ENCODE measurements around the gene SLC38A3. TPM values are rescaled to one million over a fixed set of nuclear protein-coding genes. Genes with fewer than 3 reads are reported as not detected.
"Not testable (repeated sequence)": the region's sequence is repeated elsewhere in the genome, so short reads cannot be mapped to it uniquely, and the experiment has no call there.

Gene SLC38A3
- total RNA-seq, 1 donor from 2014 or later = 1.2 TPM

DNA sequence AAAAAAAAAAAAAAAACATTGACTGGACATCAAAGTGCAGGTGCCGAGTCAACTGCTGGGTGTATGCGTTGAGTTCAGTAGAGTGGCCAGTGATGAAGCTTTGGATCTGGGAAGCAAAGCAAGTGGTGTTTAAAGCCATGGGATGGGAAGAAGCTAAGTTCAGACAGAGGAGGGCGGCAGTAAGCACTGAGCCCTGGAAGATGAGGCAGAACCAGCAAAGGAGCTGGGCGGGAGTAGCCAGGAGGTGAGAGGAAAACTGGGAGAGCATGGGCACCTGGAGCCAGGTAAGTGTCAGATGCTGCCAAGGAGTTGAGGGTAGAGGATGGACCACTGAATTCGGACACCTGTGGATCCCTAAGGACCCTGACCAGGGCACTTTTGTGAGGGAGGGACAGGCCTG, 19.6 kb downstream of the SLC38A3 start:
- H3K36me3 Mint-ChIP-seq (ENCODE audit: low read depth) = no peaks in the 10 kb centered on the region
- H3K27ac Mint-ChIP-seq (ENCODE audit: unreplicated experiment) = no peak overlapping the region
- H3K4me3 Mint-ChIP-seq (ENCODE audit: unreplicated experiment) = no peak overlapping the region
- no peak for DNase-seq (ENCODE audit: low spot score)
- no peaks in the 10 kb centered on the region for H3K9me3 Mint-ChIP-seq (ENCODE audit: low read depth)
- peaks cover 9% of the 10 kb centered on the region for H3K27me3 Mint-ChIP-seq (ENCODE audit: low read depth)
- peaks cover 22% of the 10 kb centered on the region for H3K4me1 Mint-ChIP-seq (ENCODE audit: low read depth)
- TF ChIP-seq, protein P1, sequence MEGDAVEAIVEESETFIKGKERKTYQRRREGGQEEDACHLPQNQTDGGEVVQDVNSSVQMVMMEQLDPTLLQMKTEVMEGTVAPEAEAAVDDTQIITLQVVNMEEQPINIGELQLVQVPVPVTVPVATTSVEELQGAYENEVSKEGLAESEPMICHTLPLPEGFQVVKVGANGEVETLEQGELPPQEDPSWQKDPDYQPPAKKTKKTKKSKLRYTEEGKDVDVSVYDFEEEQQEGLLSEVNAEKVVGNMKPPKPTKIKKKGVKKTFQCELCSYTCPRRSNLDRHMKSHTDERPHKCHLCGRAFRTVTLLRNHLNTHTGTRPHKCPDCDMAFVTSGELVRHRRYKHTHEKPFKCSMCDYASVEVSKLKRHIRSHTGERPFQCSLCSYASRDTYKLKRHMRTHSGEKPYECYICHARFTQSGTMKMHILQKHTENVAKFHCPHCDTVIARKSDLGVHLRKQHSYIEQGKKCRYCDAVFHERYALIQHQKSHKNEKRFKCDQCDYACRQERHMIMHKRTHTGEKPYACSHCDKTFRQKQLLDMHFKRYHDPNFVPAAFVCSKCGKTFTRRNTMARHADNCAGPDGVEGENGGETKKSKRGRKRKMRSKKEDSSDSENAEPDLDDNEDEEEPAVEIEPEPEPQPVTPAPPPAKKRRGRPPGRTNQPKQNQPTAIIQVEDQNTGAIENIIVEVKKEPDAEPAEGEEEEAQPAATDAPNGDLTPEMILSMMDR (IDR thresholded peaks at IDR 0.05) = no peak

DNA sequence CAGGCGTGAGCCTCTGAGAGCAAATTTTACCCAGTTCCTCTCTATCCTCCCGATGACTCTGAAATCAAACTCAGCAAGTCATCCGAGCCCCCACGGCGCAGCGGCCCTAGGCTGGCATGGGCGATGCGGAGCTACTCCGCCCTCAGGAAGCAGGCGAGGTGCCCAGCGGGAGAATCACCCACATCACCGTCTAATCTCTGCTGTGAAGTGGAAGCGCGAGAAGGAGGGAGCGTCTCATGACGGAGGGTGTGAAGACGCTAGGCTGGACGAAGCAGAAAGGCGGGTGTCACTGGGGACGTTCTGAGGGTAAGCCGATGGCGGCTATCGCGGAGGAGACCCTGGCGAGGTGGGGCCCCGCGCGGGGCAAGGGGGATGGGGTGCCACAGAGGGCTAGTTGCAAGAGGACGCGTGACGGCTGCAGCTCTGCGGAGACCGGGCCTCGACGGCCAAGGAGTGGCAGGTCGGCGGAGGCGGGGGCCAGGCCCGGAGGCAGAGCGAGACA, 21.9 kb downstream of the SLC38A3 start:
- no peak for DNase-seq (ENCODE audit: low spot score)
- H3K4me1 Mint-ChIP-seq (ENCODE audit: low read depth) = peaks cover 22% of the 10 kb centered on the region
- TF ChIP-seq, protein P1 (IDR thresholded peaks at IDR 0.05) = no peak
- H3K36me3 Mint-ChIP-seq (ENCODE audit: low read depth) = no peaks in the 10 kb centered on the region
- H3K27ac Mint-ChIP-seq (ENCODE audit: unreplicated experiment) = peak overlapping the region; percentile 93
- no peaks in the 10 kb centered on the region for H3K9me3 Mint-ChIP-seq (ENCODE audit: low read depth)
- H3K27me3 Mint-ChIP-seq (ENCODE audit: low read depth) = peaks cover 9% of the 10 kb centered on the region
- peak overlapping the region; percentile 92 for H3K4me3 Mint-ChIP-seq (ENCODE audit: unreplicated experiment)

DNA sequence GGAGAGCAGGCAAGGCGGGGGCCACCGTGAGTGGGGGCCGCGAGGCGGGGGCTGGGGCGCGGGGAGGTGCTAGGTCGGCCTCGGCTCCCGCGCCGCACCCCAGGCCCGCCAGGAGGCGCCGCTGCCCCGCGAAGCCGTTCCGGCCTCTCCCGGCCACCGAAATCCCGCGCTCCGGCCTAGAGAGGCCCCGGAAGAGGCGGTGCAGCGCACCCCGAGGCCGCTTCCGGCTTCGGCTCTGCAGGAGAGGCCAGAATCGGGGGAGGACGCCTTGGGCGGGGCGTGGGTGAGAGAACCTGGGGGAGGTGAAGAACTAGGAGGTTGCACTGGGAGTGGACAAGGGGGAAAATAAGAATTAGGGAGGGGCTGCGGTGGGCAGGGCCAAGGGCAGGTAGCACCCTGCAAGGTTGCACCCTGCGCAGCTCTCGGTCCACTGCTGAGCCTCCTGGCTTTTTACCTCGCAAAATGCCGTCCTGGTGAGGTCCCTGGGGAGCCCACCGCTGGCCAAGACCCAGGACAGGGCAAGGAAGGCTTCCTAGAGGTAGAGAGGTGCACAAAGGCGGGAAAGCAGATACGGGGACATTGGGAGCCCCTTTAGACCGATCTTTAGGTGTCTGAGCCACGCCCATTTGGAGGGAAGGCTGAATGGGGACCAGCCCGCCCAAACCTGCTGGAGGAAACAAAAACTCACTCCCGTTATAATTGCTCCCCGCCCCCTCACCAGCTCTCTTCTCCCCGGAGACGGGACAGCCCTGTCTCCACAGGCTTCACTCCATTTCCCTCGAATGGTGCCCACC, 22.5 kb downstream of the SLC38A3 start:
- no peaks in the 10 kb centered on the region for H3K9me3 Mint-ChIP-seq (ENCODE audit: low read depth)
- peaks cover 22% of the 10 kb centered on the region for H3K4me1 Mint-ChIP-seq (ENCODE audit: low read depth)
- TF ChIP-seq, protein P1 (IDR thresholded peaks at IDR 0.05) = peak; percentile 95
- no peaks in the 10 kb centered on the region for H3K36me3 Mint-ChIP-seq (ENCODE audit: low read depth)
- peaks cover 9% of the 10 kb centered on the region for H3K27me3 Mint-ChIP-seq (ENCODE audit: low read depth)
- H3K4me3 Mint-ChIP-seq (ENCODE audit: unreplicated experiment) = peak overlapping the region; percentile 92
- peak overlapping the region; percentile 93 for H3K27ac Mint-ChIP-seq (ENCODE audit: unreplicated experiment)
- no peak for DNase-seq (ENCODE audit: low spot score)

DNA sequence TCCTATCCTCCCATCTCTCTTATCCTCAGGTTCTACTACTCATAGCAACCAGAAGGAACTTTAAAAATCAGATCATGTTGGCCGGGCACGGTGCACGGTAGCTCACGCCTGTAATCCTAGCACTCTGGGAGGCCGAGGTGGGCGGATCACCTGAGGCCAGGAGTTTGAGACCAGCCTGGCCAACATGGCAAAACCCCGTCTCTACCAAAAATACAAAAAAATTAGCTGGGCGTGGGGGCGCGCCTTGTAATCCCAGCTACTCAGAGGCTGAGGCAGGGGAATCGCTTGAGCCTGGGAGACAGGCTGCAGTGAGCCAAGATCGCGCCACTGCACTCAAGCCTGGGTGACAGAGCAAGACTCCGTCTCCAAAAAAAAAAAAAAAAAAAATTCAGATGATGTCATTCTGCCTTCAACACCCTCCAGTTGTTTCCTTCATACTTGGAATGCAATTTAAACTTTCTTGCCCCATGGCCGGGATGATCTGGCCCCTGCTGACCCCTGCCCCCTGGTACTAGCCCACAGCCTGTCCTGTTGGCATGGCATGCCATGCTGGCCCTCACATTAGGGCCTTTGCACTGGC, 23.2 kb downstream of the SLC38A3 start:
- not testable (repeated sequence) for H3K9me3 Mint-ChIP-seq (ENCODE audit: low read depth); H3K27ac Mint-ChIP-seq (ENCODE audit: unreplicated experiment); DNase-seq (ENCODE audit: low spot score); H3K36me3 Mint-ChIP-seq (ENCODE audit: low read depth); H3K27me3 Mint-ChIP-seq (ENCODE audit: low read depth)
- peaks cover 22% of the 10 kb centered on the region for H3K4me1 Mint-ChIP-seq (ENCODE audit: low read depth)
- H3K4me3 Mint-ChIP-seq (ENCODE audit: unreplicated experiment) = peak overlapping the region; percentile 92

DNA sequence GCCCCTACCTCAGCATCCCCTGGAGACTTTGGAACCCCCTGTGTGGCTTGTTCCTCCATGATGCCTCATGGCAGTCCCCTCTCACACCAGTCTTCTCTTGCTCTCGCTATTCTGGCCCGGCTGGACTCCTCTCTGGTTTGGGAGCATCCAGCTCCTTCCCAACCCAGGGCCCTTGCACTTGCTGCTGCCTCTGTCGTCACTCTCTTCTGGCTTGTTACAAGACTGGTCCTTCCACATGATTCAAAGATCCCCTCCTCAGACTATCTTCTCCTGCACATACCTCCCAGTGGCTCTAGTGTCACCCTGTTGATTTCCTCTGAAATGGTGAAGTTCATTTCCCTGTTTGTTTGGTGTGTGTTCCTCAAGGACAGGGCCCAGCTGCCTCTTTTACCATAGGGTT, 24.4 kb downstream of the SLC38A3 start:
- H3K36me3 Mint-ChIP-seq (ENCODE audit: low read depth) = no peaks in the 10 kb centered on the region
- no peak overlapping the region for H3K4me3 Mint-ChIP-seq (ENCODE audit: unreplicated experiment)
- peaks cover 4% of the 10 kb centered on the region for H3K27me3 Mint-ChIP-seq (ENCODE audit: low read depth)
- no peak for DNase-seq (ENCODE audit: low spot score)
- TF ChIP-seq, protein P1 (IDR thresholded peaks at IDR 0.05) = no peak
- H3K9me3 Mint-ChIP-seq (ENCODE audit: low read depth) = no peaks in the 10 kb centered on the region
- H3K27ac Mint-ChIP-seq (ENCODE audit: unreplicated experiment) = no peak overlapping the region
- H3K4me1 Mint-ChIP-seq (ENCODE audit: low read depth) = peaks cover 22% of the 10 kb centered on the region
